Liver (tissue), 3 donors: ENCODE data around the gene KIF24.
A peak's percentile ranks its signal among the peaks of the same experiment; 100 is the strongest.

ENCODE experiments used
- EGR1 ChIP-seq, 2 donors: IDR thresholded peaks; 2 replicates each; pipeline ENCODE4 v1.6.1; 2016 to 2018; ENCODE audit warnings: antibody characterized with exemption in 2 of 2, low read depth in 2 of 2
- FOXA2 ChIP-seq: IDR thresholded peaks from 2 replicates; pipeline ENCODE4 v1.6.1; 2016; ENCODE audit warnings: antibody characterized with exemption
- GABPA ChIP-seq, 2 donors: IDR thresholded peaks in 1 of 2; conservative IDR thresholded peaks in 1 of 2; 2 replicates each; pipeline ENCODE4 v1.6.1; 2016; ENCODE audit warnings: antibody characterized with exemption in 2 of 2, mild to moderate bottlenecking in 1 of 2, moderate library complexity in 1 of 2
- JUND ChIP-seq, 2 donors: IDR thresholded peaks; 2 replicates each; pipeline ENCODE4 v1.6.1; 2016; ENCODE audit warnings: antibody characterized with exemption in 2 of 2
- MAX ChIP-seq: IDR thresholded peaks from 2 replicates; pipeline ENCODE4 v1.6.1; 2016; ENCODE audit warnings: antibody characterized with exemption
- RAD21 ChIP-seq, 2 donors: IDR thresholded peaks; 2 replicates each; pipeline ENCODE4 v1.6.1; 2016; ENCODE audit warnings: antibody characterized with exemption in 2 of 2, mild to moderate bottlenecking in 2 of 2
- RXRA ChIP-seq, 2 donors: IDR thresholded peaks; 2 replicates each; pipeline ENCODE4 v1.6.1; 2017 to 2018; ENCODE audit warnings: antibody characterized with exemption in 2 of 2, mild to moderate bottlenecking in 1 of 2
- SP1 ChIP-seq: IDR thresholded peaks from 2 replicates; pipeline ENCODE4 v1.6.1; 2018; ENCODE audit warnings: antibody characterized with exemption, mild to moderate bottlenecking
- TAF1 ChIP-seq: conservative IDR thresholded peaks from 2 replicates; pipeline ENCODE4 v1.6.1; 2016; ENCODE audit warnings: antibody characterized with exemption, mild to moderate bottlenecking
- YY1 ChIP-seq: IDR thresholded peaks from 2 replicates; pipeline ENCODE4 v1.6.1; 2016; ENCODE audit warnings: antibody characterized with exemption, mild to moderate bottlenecking
- TF ChIP-seq, protein P1 (sequence below): fragments of 150-350 bp; IDR thresholded peaks from 2 replicates; pipeline ENCODE4 v1.5.1; 2017; ENCODE audit warnings: improper control_type of control experiment, low read depth, low read length; ENCODE audit not compliant: missing input control
- TF ChIP-seq, protein P2 (sequence below): IDR thresholded peaks from 2 replicates; pipeline ENCODE4 v1.6.1; 2016; ENCODE audit warnings: antibody characterized with exemption
- donor health status: healthy.
- donor health status: healthy.

GRCh38 chr9:34370335-34370969, 41.4 kb upstream of the KIF24 start:
- TF ChIP-seq, protein P1, sequence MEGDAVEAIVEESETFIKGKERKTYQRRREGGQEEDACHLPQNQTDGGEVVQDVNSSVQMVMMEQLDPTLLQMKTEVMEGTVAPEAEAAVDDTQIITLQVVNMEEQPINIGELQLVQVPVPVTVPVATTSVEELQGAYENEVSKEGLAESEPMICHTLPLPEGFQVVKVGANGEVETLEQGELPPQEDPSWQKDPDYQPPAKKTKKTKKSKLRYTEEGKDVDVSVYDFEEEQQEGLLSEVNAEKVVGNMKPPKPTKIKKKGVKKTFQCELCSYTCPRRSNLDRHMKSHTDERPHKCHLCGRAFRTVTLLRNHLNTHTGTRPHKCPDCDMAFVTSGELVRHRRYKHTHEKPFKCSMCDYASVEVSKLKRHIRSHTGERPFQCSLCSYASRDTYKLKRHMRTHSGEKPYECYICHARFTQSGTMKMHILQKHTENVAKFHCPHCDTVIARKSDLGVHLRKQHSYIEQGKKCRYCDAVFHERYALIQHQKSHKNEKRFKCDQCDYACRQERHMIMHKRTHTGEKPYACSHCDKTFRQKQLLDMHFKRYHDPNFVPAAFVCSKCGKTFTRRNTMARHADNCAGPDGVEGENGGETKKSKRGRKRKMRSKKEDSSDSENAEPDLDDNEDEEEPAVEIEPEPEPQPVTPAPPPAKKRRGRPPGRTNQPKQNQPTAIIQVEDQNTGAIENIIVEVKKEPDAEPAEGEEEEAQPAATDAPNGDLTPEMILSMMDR, result no peak
- peak; percentile 35 for TF ChIP-seq YY1
- TF ChIP-seq MAX, result no peak
- TF ChIP-seq TAF1, result no peak
- peak in 1 of 2 donors; percentile 29 for TF ChIP-seq EGR1 (IDR thresholded peaks at IDR 0.05; ENCODE audit: low read depth in 2 of 2)
- no peak for TF ChIP-seq FOXA2
- TF ChIP-seq RAD21 (IDR thresholded peaks at IDR 0.05), result peak in 1 of 2 donors; percentile 22
- TF ChIP-seq JUND (IDR thresholded peaks at IDR 0.05), result no peak
- TF ChIP-seq RXRA (IDR thresholded peaks at IDR 0.05), result peak; percentile 51 to 60
- TF ChIP-seq GABPA (IDR thresholded peaks at IDR 0.05 in 1 of 2, conservative IDR thresholded peaks at IDR 0.05 in 1 of 2), result no peak
- peak; percentile 45 for TF ChIP-seq SP1
- TF ChIP-seq, protein P2, sequence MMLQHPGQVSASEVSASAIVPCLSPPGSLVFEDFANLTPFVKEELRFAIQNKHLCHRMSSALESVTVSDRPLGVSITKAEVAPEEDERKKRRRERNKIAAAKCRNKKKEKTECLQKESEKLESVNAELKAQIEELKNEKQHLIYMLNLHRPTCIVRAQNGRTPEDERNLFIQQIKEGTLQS, result no peak
